ENCODE data around the gene DMRTC2.

The DMRTC2 gene

GRCh38 chr19:41892173-41892902, 47.5 kb downstream of the DMRTC2 start:
- peaks cover 62% of the 10 kb centered on the region for H4K20me1 ChIP-seq (ENCODE audit: insufficient read depth, low read length)
- ATAC-seq (ENCODE audit: insufficient read depth, low read depth) (no peak), DNase-seq (no peak)
- H3K4me3 ChIP-seq (ENCODE audit: low read depth in 1 of 2, low read length in 2 of 2): no peak overlapping the region
- no peak overlapping the region for H3K4me2 ChIP-seq (ENCODE audit: insufficient read depth, low read length)
- H3K27ac ChIP-seq (ENCODE audit: low read length): peak overlapping the region; percentile 54
- no peak overlapping the region for H2AFZ ChIP-seq (ENCODE audit: low read depth, low read length)
- H3K4me1 ChIP-seq (ENCODE audit: insufficient read depth, low read length): peaks cover 35% of the 10 kb centered on the region
- H3K27me3 ChIP-seq (ENCODE audit: insufficient read depth, low read length, poor library complexity): no peaks in the 10 kb centered on the region
- H3K79me2 ChIP-seq (ENCODE audit: insufficient read depth, low read length): peaks cover 78% of the 10 kb centered on the region
- no peak overlapping the region for H3K9ac ChIP-seq (ENCODE audit: low read depth, low read length)
- no peaks in the 10 kb centered on the region for H3K9me3 ChIP-seq (ENCODE audit: insufficient read depth, low read length, severe bottlenecking)
- H3K36me3 ChIP-seq (ENCODE audit: insufficient read depth, low read length): peaks cover 89% of the 10 kb centered on the region
- TF ChIP-seq EZH2 (IDR thresholded peaks at IDR 0.05; ENCODE audit: borderline replicate concordance, low read depth, low read length, severe bottlenecking): no peak
- TF ChIP-seq, protein P1, sequence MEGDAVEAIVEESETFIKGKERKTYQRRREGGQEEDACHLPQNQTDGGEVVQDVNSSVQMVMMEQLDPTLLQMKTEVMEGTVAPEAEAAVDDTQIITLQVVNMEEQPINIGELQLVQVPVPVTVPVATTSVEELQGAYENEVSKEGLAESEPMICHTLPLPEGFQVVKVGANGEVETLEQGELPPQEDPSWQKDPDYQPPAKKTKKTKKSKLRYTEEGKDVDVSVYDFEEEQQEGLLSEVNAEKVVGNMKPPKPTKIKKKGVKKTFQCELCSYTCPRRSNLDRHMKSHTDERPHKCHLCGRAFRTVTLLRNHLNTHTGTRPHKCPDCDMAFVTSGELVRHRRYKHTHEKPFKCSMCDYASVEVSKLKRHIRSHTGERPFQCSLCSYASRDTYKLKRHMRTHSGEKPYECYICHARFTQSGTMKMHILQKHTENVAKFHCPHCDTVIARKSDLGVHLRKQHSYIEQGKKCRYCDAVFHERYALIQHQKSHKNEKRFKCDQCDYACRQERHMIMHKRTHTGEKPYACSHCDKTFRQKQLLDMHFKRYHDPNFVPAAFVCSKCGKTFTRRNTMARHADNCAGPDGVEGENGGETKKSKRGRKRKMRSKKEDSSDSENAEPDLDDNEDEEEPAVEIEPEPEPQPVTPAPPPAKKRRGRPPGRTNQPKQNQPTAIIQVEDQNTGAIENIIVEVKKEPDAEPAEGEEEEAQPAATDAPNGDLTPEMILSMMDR (IDR thresholded peaks at IDR 0.05; ENCODE audit: borderline replicate concordance, extremely low read depth, low read length, poor library complexity, severe bottlenecking): no peak

- Histone ChIP-seq H3K36me3 (ENCODE audit: insufficient read depth, low read length) (peaks cover 91% of the 10 kb centered on the region), H3K79me2 (ENCODE audit: insufficient read depth, low read length) (peaks cover 71% of the 10 kb centered on the region), H3K27me3 (ENCODE audit: insufficient read depth, low read length, poor library complexity) (no peaks in the 10 kb centered on the region), H3K27ac (ENCODE audit: low read length) (0 out of 2 replicates have a peak overlapping the region, but pooled peaks have one; percentile 31), H3K9me3 (ENCODE audit: insufficient read depth, low read length, severe bottlenecking) (no peaks in the 10 kb centered on the region), H3K4me1 (ENCODE audit: insufficient read depth, low read length) (peaks cover 20% of the 10 kb centered on the region), H3K4me2 (ENCODE audit: insufficient read depth, low read length) (no peak overlapping the region), H3K4me3 (ENCODE audit: low read depth in 1 of 2, low read length in 2 of 2) (no peak overlapping the region), H2AFZ (ENCODE audit: low read depth, low read length) (no peak overlapping the region), H3K9ac (ENCODE audit: low read depth, low read length) (no peak overlapping the region), H4K20me1 (ENCODE audit: insufficient read depth, low read length) (peaks cover 63% of the 10 kb centered on the region)
- DNase-seq (peak; percentile 51), ATAC-seq (ENCODE audit: insufficient read depth, low read depth) (peak; percentile 57)
- TF ChIP-seq EZH2 (IDR thresholded peaks at IDR 0.05; ENCODE audit: borderline replicate concordance, low read depth, low read length, severe bottlenecking): no peak
- TF ChIP-seq, protein P1 (IDR thresholded peaks at IDR 0.05; ENCODE audit: borderline replicate concordance, extremely low read depth, low read length, poor library complexity, severe bottlenecking): peak; percentile 54
These were observed 49.1 kb downstream of the DMRTC2 start for GRCh38 chr19:41893899-41894298.

DNA sequence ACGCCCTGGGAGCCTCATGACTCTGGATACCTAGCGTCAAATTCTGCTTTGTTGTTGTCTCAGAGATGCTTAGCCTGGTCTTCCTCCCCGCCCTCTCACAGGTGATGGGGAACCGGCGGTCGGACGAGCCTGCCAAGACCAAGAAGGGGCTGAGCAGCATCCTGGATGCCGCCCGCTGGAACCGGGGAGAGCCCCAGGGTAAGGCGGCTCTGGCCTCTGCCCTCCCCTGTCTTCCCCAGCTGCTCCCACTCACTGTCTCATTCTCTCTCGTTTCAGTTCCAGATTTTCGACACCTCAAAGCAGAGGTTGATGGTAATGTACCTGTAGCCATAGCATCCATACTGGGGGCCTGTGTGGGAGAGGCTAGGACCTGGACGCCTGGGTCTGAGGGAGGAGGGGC, 49.5 kb downstream of the DMRTC2 start:
- DNase-seq: no peak
- no peak overlapping the region for H3K4me2 ChIP-seq (ENCODE audit: insufficient read depth, low read length)
- no peaks in the 10 kb centered on the region for H3K9me3 ChIP-seq (ENCODE audit: insufficient read depth, low read length, severe bottlenecking)
- no peaks in the 10 kb centered on the region for H3K27me3 ChIP-seq (ENCODE audit: insufficient read depth, low read length, poor library complexity)
- peaks cover 91% of the 10 kb centered on the region for H3K36me3 ChIP-seq (ENCODE audit: insufficient read depth, low read length)
- no peak for ATAC-seq (ENCODE audit: insufficient read depth, low read depth)
- H4K20me1 ChIP-seq (ENCODE audit: insufficient read depth, low read length): peaks cover 58% of the 10 kb centered on the region
- no peak overlapping the region for H2AFZ ChIP-seq (ENCODE audit: low read depth, low read length)
- H3K4me3 ChIP-seq (ENCODE audit: low read depth in 1 of 2, low read length in 2 of 2): no peak overlapping the region
- H3K4me1 ChIP-seq (ENCODE audit: insufficient read depth, low read length): peaks cover 16% of the 10 kb centered on the region; the same call in 1 of the 2 replicates
- H3K27ac ChIP-seq (ENCODE audit: low read length): no peak overlapping the region
- peaks cover 69% of the 10 kb centered on the region for H3K79me2 ChIP-seq (ENCODE audit: insufficient read depth, low read length)
- TF ChIP-seq, protein P1 (IDR thresholded peaks at IDR 0.05; ENCODE audit: borderline replicate concordance, extremely low read depth, low read length, poor library complexity, severe bottlenecking): no peak
- no peak for TF ChIP-seq EZH2 (IDR thresholded peaks at IDR 0.05; ENCODE audit: borderline replicate concordance, low read depth, low read length, severe bottlenecking)
- no peak overlapping the region for H3K9ac ChIP-seq (ENCODE audit: low read depth, low read length)
